Uterus (tissue), 2 donors: ENCODE measurements around the gene PRR23E.

Experiments
- CTCF ChIP-seq, 4 experiments: fragments of 200-600 bp in 2 of 4; fragments of 450-650 bp in 2 of 4; sonication (generic) in 2 of 4; IDR thresholded peaks; one replicate each; pipeline ENCODE4 v1.5.1; 2016 to 2019; ENCODE audit warnings: antibody characterized with exemption in 4 of 4, mild to moderate bottlenecking in 2 of 4, moderate library complexity in 1 of 4
- POLR2A ChIP-seq, 2 donors: fragments of 450-650 bp; IDR thresholded peaks; one replicate each; pipeline ENCODE4 v1.6.1; 2016; ENCODE audit warnings: antibody characterized with exemption in 2 of 2, mild to moderate bottlenecking in 1 of 2, moderate library complexity in 1 of 2

- TF ChIP-seq POLR2A (IDR thresholded peaks at IDR 0.05) (no peak), CTCF (IDR thresholded peaks at IDR 0.05) (no peak)
Observed at GRCh38 chr3:127196002-127196401, 3.1 kb downstream of the PRR23E start.
